ENCODE measurements around the gene CNOT11.

Gene CNOT11

GRCh38 chr2:101253013-101253702 is 472 bp downstream of the CNOT11 start:
- no peaks in the 10 kb centered on the region for H3K27me3 ChIP-seq (ENCODE audit: control insufficient read depth, low read length)
- peaks cover 51% of the 10 kb centered on the region for H3K79me2 ChIP-seq (ENCODE audit: control insufficient read depth, low read length)
- no peaks in the 10 kb centered on the region for H3F3A ChIP-seq (ENCODE audit: control insufficient read depth, insufficient read depth)
- TF ChIP-seq EZH2phosphoT487 (IDR thresholded peaks at IDR 0.05; ENCODE audit: borderline replicate concordance, low read length) (no peak), CTCF (IDR thresholded peaks at IDR 0.05; ENCODE audit: low read depth, low read length, poor library complexity, severe bottlenecking) (peak; percentile 28)
- peaks cover 15% of the 10 kb centered on the region for H4K20me1 ChIP-seq (ENCODE audit: control insufficient read depth, insufficient read depth, low read depth, low read length)
- H3K9me3 ChIP-seq (ENCODE audit: control insufficient read depth, insufficient read depth, low read length): no peaks in the 10 kb centered on the region
- H3K36me3 ChIP-seq (ENCODE audit: control insufficient read depth, low read length): peaks cover 33% of the 10 kb centered on the region
- H3K9me2 ChIP-seq (replicated peaks; ENCODE audit: control insufficient read depth, low read length): no peaks in the 10 kb centered on the region
- peak overlapping the region; percentile 65 for H3K27ac ChIP-seq (ENCODE audit: low read depth, low read length)
- peak overlapping the region; percentile 86 for H3K4me2 ChIP-seq (ENCODE audit: low read length)
- H3K4me3 ChIP-seq (ENCODE audit: low read length): peak overlapping the region; percentile 88
- peaks cover 22% of the 10 kb centered on the region for H3K4me1 ChIP-seq (ENCODE audit: control insufficient read depth, low read length)

- TF ChIP-seq EZH2phosphoT487 (IDR thresholded peaks at IDR 0.05; ENCODE audit: borderline replicate concordance, low read length) (no peak), CTCF (IDR thresholded peaks at IDR 0.05; ENCODE audit: low read depth, low read length, poor library complexity, severe bottlenecking) (no peak)
- Histone ChIP-seq H3K4me3 (ENCODE audit: low read length) (peak overlapping the region; percentile 88), H3K9me3 (ENCODE audit: control insufficient read depth, insufficient read depth, low read length) (no peaks in the 10 kb centered on the region), H4K20me1 (ENCODE audit: control insufficient read depth, insufficient read depth, low read depth, low read length) (peaks cover 15% of the 10 kb centered on the region), H3K27me3 (ENCODE audit: control insufficient read depth, low read length) (no peaks in the 10 kb centered on the region), H3K9me2 (replicated peaks; ENCODE audit: control insufficient read depth, low read length) (no peaks in the 10 kb centered on the region), H3K79me2 (ENCODE audit: control insufficient read depth, low read length) (peaks cover 56% of the 10 kb centered on the region), H3K36me3 (ENCODE audit: control insufficient read depth, low read length) (peaks cover 39% of the 10 kb centered on the region), H3F3A (ENCODE audit: control insufficient read depth, insufficient read depth) (no peaks in the 10 kb centered on the region), H3K4me1 (ENCODE audit: control insufficient read depth, low read length) (peaks cover 22% of the 10 kb centered on the region), H3K27ac (ENCODE audit: low read depth, low read length) (peak overlapping the region; percentile 65), H3K4me2 (ENCODE audit: low read length) (peak overlapping the region; percentile 86)
These were observed 1.2 kb downstream of the CNOT11 start for GRCh38 chr2:101253703-101254450.

- TF ChIP-seq CTCF (IDR thresholded peaks at IDR 0.05; ENCODE audit: low read depth, low read length, poor library complexity, severe bottlenecking): no peak
- TF ChIP-seq EZH2phosphoT487 (IDR thresholded peaks at IDR 0.05; ENCODE audit: borderline replicate concordance, low read length): no peak
- no peaks in the 10 kb centered on the region for H3F3A ChIP-seq (ENCODE audit: control insufficient read depth, insufficient read depth)
- peaks cover 22% of the 10 kb centered on the region for H3K4me1 ChIP-seq (ENCODE audit: control insufficient read depth, low read length)
- peaks cover 67% of the 10 kb centered on the region for H3K79me2 ChIP-seq (ENCODE audit: control insufficient read depth, low read length)
- H3K9me2 ChIP-seq (replicated peaks; ENCODE audit: control insufficient read depth, low read length): no peaks in the 10 kb centered on the region
- no peaks in the 10 kb centered on the region for H3K9me3 ChIP-seq (ENCODE audit: control insufficient read depth, insufficient read depth, low read length)
- peaks cover 15% of the 10 kb centered on the region for H4K20me1 ChIP-seq (ENCODE audit: control insufficient read depth, insufficient read depth, low read depth, low read length)
- no peak overlapping the region for H3K4me2 ChIP-seq (ENCODE audit: low read length)
- no peak overlapping the region for H3K27ac ChIP-seq (ENCODE audit: low read depth, low read length)
- H3K27me3 ChIP-seq (ENCODE audit: control insufficient read depth, low read length): no peaks in the 10 kb centered on the region
- peaks cover 51% of the 10 kb centered on the region for H3K36me3 ChIP-seq (ENCODE audit: control insufficient read depth, low read length)
- H3K4me3 ChIP-seq (ENCODE audit: low read length): no peak overlapping the region
These were observed 2.8 kb downstream of the CNOT11 start for GRCh38 chr2:101255501-101255900.
